PFSK-1 (cell line): ENCODE data around the gene ATP4A.

Source experiments
- POLR2AphosphoS5 ChIP-seq: IDR thresholded peaks from 2 replicates; pipeline ENCODE4 v1.6.1; 2012; ENCODE audit warnings: low read depth, mild to moderate bottlenecking, control low read depth, low read length, moderate library complexity
- SIN3A ChIP-seq: IDR thresholded peaks from 2 replicates; pipeline ENCODE4 v1.6.1; 2012; ENCODE audit warnings: mild to moderate bottlenecking, low read length, moderate library complexity, borderline replicate concordance; ENCODE audit not compliant: insufficient read depth
- TAF1 ChIP-seq: IDR thresholded peaks from 2 replicates; pipeline ENCODE4 v1.6.1; 2012; ENCODE audit warnings: low read length, control low read depth, borderline replicate concordance; ENCODE audit not compliant: insufficient read depth

- no peak for TF ChIP-seq POLR2AphosphoS5
- TF ChIP-seq SIN3A = no peak
- TF ChIP-seq TAF1 = no peak
Observed at GRCh38 chr19:35560677-35561076, 2.8 kb downstream of the ATP4A start.
